Activated naive CD4-positive, alpha-beta T cell treated with anti-CD3 and anti-CD28 coated beads, Interleukin-2, amount 50 U/mL, for 72 hours (primary cell): Measurements from ENCODE around the gene BUD23. TPM values are rescaled to one million over a fixed set of nuclear protein-coding genes. Genes with fewer than 3 reads are reported as not detected.
A peak's percentile ranks its signal among the peaks of the same experiment; 100 is the strongest.
"Not testable (repeated sequence)": the region's sequence is repeated elsewhere in the genome, so short reads cannot be mapped to it uniquely, and the experiment has no call there.

Experiments used
- ATAC-seq, 2 donors: fragments of 150-1000 bp; cut with Tn5 transposase; 2 replicates each; pipeline ENCODE4 v1.10.0; 2021; ENCODE audit warnings: mild to moderate bottlenecking in 2 of 2, moderate library complexity in 2 of 2
- DNase-seq, 2 donors: peaks; one replicate each; pipeline ENCODE4 v3.0.0; 2021 to 2022; ENCODE audit warnings: low spot score in 2 of 2
- H3K27ac Mint-ChIP-seq, 2 donors: one replicate each; pipeline ENCODE4 v1.8.0; 2022; ENCODE audit warnings: mild to moderate bottlenecking in 2 of 2, mixed read lengths in 2 of 2
- H3K36me3 Mint-ChIP-seq, 2 donors: one replicate each; pipeline ENCODE4 v1.8.0; 2022; ENCODE audit warnings: mixed read lengths in 2 of 2
- H3K9me3 Mint-ChIP-seq, 2 donors: one replicate each; pipeline ENCODE4 v1.8.0; 2022; ENCODE audit warnings: mixed read lengths in 2 of 2
- total RNA-seq, 2 donors: library from RNA; stranded (reverse); gene quantifications; one replicate each; pipeline ENCODE4 v1.2.3, GENCODE V29; 2022

The BUD23 gene
- 10 to 100 TPM; 91.8 to 97.9 TPM for total RNA-seq

GRCh38 chr7:73683056-73683787, at the start of gene BUD23, which contains the start of gene DNAJC30:
Gene BUD23, plus strand, starts transcription at chr7:73683597. Its CDS starts 29 bp downstream, at chr7:73683626.
Gene DNAJC30, minus strand, starts transcription at chr7:73683453. Its CDS starts 30 bp downstream, at chr7:73683423.
- DNase-seq (peak; percentile 83 to 91), ATAC-seq (peak; percentile 96 to 97)
- no peaks in the 10 kb centered on the region for H3K9me3 Mint-ChIP-seq
- H3K27ac Mint-ChIP-seq, result peak within 1 kb of the TSS; percentile 94 to 97
- H3K36me3 Mint-ChIP-seq, result peaks cover 25 to 31% of the 10 kb centered on the region in 2 donors

GRCh38 chr7:73633844-73634243, 49.6 kb upstream of the BUD23 start:
- ATAC-seq, result no peak
- DNase-seq, result no peak
- no peaks in the 10 kb centered on the region for H3K9me3 Mint-ChIP-seq
- H3K36me3 Mint-ChIP-seq, result no peaks in the 10 kb centered on the region
- H3K27ac Mint-ChIP-seq, result no peak overlapping the region

GRCh38 chr7:73635428-73636200, 47.8 kb upstream of the BUD23 start:
- H3K27ac Mint-ChIP-seq, result no peak overlapping the region
- ATAC-seq (no peak), DNase-seq (no peak)
- no peaks in the 10 kb centered on the region for H3K36me3 Mint-ChIP-seq
- H3K9me3 Mint-ChIP-seq, result no peaks in the 10 kb centered on the region

GRCh38 chr7:73638911-73639310, 44.5 kb upstream of the BUD23 start:
- Mint-ChIP-seq H3K27ac (no peak overlapping the region), H3K9me3 (peaks cover 3 to 5% of the 10 kb centered on the region in 2 donors), H3K36me3 (peaks cover 4 to 6% of the 10 kb centered on the region in 2 donors)
- no peak for DNase-seq
- no peak for ATAC-seq

- H3K27ac Mint-ChIP-seq, result no peak overlapping the region
- DNase-seq (no peak), ATAC-seq (no peak)
- peaks cover 4 to 6% of the 10 kb centered on the region in 2 donors for H3K36me3 Mint-ChIP-seq
- H3K9me3 Mint-ChIP-seq, result peaks cover 3 to 5% of the 10 kb centered on the region in 2 donors
These were observed 40.6 kb upstream of the BUD23 start for GRCh38 chr7:73642834-73643233.

- Mint-ChIP-seq H3K9me3 (peaks cover 3 to 5% of the 10 kb centered on the region in 2 donors), H3K27ac (no peak overlapping the region), H3K36me3 (peaks cover 4 to 6% of the 10 kb centered on the region in 2 donors)
- no peak for DNase-seq
- ATAC-seq, result no peak
These were observed 38.6 kb upstream of the BUD23 start for GRCh38 chr7:73644688-73645286.

GRCh38 chr7:73645643-73646174, 37.7 kb upstream of the BUD23 start:
- ATAC-seq, result no peak
- Mint-ChIP-seq H3K9me3 (peaks cover 3 to 5% of the 10 kb centered on the region in 2 donors), H3K27ac (no peak overlapping the region), H3K36me3 (peaks cover 4 to 6% of the 10 kb centered on the region in 2 donors)
- DNase-seq, result no peak

GRCh38 chr7:73646785-73647724, 36.3 kb upstream of the BUD23 start:
- Mint-ChIP-seq H3K27ac (no peak overlapping the region), H3K36me3 (peaks cover under 1 to 1% of the 10 kb centered on the region in 2 donors), H3K9me3 (peaks cover under 1 to 1% of the 10 kb centered on the region in 2 donors)
- no peak for ATAC-seq
- no peak for DNase-seq

- Mint-ChIP-seq H3K36me3 (no peaks in the 10 kb centered on the region), H3K27ac (peak overlapping the region in 1 of 2 donors; percentile 17), H3K9me3 (no peaks in the 10 kb centered on the region)
- ATAC-seq (peak; percentile 64 to 80), DNase-seq (peak in 1 of 2 donors; percentile 33)
These were observed 35.4 kb upstream of the BUD23 start for GRCh38 chr7:73647725-73648592.

GRCh38 chr7:73648593-73649332, 34.6 kb upstream of the BUD23 start:
- DNase-seq (no peak), ATAC-seq (no peak)
- Mint-ChIP-seq H3K9me3 (no peaks in the 10 kb centered on the region), H3K36me3 (no peaks in the 10 kb centered on the region), H3K27ac (peak overlapping the region in 1 of 2 donors; percentile 17)

GRCh38 chr7:73649576-73649975, 33.8 kb upstream of the BUD23 start:
- Mint-ChIP-seq H3K36me3 (no peaks in the 10 kb centered on the region), H3K27ac (no peak overlapping the region), H3K9me3 (no peaks in the 10 kb centered on the region)
- DNase-seq (no peak), ATAC-seq (no peak)

GRCh38 chr7:73650524-73650923, 32.9 kb upstream of the BUD23 start:
- ATAC-seq (no peak), DNase-seq (no peak)
- Mint-ChIP-seq H3K27ac (no peak overlapping the region), H3K9me3 (no peaks in the 10 kb centered on the region), H3K36me3 (no peaks in the 10 kb centered on the region)

GRCh38 chr7:73652541-73652949, 30.9 kb upstream of the BUD23 start:
- no peaks in the 10 kb centered on the region for H3K36me3 Mint-ChIP-seq
- H3K27ac Mint-ChIP-seq, result no peak overlapping the region
- DNase-seq (no peak), ATAC-seq (no peak)
- H3K9me3 Mint-ChIP-seq, result no peaks in the 10 kb centered on the region

- not testable (repeated sequence) for H3K9me3 Mint-ChIP-seq, DNase-seq, ATAC-seq, H3K27ac Mint-ChIP-seq, H3K36me3 Mint-ChIP-seq
These were observed 28.1 kb upstream of the BUD23 start for GRCh38 chr7:73655309-73655708.
